ENCODE measurements around the gene DVL1.

DNA sequence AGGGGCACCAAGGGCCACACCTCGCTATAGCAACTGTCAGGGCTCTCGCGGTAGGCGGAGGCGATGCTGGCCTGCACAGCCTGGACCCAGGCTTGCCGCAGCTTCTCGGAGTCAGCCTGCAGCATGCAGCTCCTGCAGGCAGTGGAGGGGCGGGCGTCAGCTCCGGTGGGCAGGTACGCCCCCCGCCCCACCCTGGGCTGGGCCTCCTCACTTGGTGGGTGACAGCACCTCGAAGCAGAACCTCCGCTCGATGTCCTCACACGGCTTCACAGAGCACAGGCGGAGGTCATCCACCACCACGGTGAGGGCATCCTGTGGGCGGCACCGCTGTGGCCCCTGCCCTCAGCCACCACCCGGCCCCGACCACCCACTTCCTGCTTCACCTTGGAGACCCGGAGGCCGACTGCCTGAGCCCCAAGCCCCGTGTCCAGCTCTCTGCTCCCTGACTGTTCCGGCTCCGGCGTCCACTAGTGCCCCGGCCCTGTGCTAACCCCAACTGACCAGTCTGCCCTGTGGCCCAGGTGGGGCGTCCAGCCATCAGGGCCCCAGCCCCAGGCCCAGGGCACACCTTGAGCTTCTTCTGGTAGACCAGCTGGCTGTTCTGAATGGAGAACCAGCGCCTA lies 51.3 kb downstream of the DVL1 start:
- TF ChIP-seq, protein P1, sequence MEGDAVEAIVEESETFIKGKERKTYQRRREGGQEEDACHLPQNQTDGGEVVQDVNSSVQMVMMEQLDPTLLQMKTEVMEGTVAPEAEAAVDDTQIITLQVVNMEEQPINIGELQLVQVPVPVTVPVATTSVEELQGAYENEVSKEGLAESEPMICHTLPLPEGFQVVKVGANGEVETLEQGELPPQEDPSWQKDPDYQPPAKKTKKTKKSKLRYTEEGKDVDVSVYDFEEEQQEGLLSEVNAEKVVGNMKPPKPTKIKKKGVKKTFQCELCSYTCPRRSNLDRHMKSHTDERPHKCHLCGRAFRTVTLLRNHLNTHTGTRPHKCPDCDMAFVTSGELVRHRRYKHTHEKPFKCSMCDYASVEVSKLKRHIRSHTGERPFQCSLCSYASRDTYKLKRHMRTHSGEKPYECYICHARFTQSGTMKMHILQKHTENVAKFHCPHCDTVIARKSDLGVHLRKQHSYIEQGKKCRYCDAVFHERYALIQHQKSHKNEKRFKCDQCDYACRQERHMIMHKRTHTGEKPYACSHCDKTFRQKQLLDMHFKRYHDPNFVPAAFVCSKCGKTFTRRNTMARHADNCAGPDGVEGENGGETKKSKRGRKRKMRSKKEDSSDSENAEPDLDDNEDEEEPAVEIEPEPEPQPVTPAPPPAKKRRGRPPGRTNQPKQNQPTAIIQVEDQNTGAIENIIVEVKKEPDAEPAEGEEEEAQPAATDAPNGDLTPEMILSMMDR (IDR thresholded peaks at IDR 0.05; ENCODE audit: poor library complexity, severe bottlenecking): no peak
- TF ChIP-seq EP300 (conservative IDR thresholded peaks at IDR 0.05; ENCODE audit: poor library complexity, severe bottlenecking) (no peak), POLR2AphosphoS5 (IDR thresholded peaks at IDR 0.05) (no peak), MXI1 (conservative IDR thresholded peaks at IDR 0.05; ENCODE audit: poor library complexity, severe bottlenecking) (no peak), SMC3 (conservative IDR thresholded peaks at IDR 0.05; ENCODE audit: poor library complexity) (no peak), RAD21 (conservative IDR thresholded peaks at IDR 0.05) (no peak)
